NCI-H2196 (cell line): ENCODE data around the gene GALNT6.
"Not testable (repeated sequence)": the region's sequence is repeated elsewhere in the genome, so short reads cannot be mapped to it uniquely, and the experiment has no call there.

Experiments
- DNase-seq: peaks from one replicate; lab custom pipeline; 2025; ENCODE audit not compliant: unreplicated experiment; lab: John Stamatoyannopoulos, UW

GALNT6 gene

DNA sequence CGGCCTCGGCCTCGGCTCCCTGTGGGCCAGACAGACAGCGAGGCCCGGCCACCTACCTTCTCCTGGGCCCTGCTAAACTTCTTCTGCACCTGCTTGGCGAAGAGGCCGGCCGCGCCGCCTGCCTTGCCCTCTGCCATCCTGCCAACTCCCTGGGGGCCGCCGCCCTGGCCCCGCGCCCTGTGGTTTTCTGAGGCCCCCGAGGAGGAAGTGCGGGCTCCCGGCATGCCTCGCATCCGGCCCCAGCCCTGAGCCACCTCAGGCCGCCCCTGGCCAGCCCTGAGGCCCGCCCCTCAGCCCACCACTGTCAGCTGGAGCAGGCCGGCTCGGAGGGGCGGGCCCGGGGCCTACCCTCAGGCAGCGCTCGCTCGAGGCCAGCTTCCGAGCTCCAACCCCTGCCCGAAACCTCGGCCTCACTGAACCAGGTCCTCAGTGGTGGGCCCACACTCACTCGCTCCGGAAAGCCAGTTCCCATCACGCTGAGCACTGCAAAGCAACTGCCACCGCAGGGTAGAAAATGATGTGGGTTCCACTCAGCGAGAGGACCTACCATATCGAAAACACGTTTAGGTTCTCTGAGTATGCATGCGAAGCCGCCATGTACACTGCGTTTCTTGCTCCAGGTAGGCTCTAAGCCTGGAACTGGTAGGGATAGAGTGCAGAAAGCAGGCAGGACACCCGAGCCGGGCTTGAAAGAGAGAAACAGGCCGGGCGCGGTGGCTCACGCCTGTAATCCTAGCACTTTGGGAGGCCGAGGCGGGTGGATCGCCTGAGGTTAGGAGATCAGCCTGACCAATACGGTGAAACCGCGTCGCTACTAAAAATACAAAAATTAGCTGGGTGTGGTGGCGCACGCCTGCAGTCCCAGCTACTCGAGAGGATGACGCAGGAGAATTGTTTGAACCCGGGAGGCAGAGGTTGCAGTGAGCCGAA is 67.0 kb downstream of the GALNT6 start, which contains the start of gene BIN2:
TSS of gene BIN2 (minus strand) at position 209 of the 930 bp plus-strand sequence. CDS start at position 137, 72 bp downstream.
- no peak for DNase-seq

DNA sequence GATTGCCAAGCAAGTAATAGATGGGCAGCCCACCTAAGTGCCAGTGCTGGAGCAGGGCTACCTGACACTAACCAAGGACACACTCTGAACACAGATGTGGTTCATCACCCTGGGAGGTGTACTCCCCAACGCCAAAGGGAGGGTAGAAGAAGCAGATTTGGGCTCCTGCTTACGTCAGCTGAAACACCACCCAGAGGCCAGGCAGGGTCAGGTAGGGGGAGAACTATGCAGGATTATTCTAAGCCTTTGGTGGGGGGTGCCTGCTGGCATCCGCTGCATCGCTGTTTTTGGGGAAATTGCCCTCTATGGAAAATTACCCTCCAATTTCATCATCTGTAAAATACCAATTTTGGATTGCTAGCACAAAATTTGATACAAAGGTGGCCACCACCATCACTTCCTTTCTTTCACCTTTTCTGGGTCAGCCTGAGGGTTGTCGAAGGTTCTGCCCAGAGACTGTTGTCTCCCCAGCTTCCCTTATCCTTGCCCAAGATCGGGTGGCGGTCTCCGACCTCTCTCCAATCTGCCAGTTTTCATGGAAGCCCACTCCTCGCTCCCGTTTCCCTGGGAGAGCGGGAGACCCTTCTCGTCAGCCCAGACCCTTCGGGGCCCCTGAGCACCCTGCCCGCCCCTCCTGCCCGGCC is 67.8 kb downstream of the GALNT6 start:
- DNase-seq: no peak

DNA sequence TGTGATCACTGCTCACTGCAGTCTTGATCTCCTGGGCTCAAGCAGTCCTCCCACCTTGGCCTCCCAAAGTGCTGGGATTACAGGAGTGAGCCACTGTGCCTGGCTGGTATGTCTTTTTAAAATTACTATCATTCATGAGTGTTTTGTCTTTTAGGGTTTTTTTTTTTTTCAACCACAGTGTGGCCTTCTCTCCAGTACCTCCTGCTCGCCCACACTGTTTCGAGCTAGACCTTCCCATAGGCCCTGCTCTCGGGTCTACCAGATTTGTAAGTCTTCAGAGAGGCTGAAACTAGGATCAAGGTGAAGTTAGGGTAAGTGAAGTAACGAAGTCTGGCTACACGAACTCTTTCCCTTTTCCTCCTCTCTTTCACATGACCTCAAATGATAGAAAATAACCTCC is 68.8 kb downstream of the GALNT6 start:
- DNase-seq: no peak

DNA sequence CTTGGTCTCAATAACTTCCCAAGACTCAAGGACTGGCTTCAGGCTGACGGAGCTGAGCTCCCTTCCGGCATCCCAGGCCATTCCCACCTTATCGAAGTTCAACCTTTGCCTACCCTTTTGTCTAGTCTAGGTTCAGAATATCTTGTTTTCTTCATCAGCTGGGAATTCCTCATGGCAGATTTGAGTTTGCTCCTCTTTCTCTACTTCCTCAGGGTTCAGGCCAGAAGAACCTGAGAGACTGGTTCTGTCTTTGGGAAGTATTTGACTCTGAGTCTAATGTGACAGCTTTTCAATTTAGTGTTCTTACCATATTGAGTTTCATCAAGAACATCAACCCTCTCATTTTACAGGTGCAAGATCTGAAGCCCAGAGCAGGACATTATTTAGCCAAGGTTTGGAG is 69.3 kb downstream of the GALNT6 start:
- no peak for DNase-seq

DNA sequence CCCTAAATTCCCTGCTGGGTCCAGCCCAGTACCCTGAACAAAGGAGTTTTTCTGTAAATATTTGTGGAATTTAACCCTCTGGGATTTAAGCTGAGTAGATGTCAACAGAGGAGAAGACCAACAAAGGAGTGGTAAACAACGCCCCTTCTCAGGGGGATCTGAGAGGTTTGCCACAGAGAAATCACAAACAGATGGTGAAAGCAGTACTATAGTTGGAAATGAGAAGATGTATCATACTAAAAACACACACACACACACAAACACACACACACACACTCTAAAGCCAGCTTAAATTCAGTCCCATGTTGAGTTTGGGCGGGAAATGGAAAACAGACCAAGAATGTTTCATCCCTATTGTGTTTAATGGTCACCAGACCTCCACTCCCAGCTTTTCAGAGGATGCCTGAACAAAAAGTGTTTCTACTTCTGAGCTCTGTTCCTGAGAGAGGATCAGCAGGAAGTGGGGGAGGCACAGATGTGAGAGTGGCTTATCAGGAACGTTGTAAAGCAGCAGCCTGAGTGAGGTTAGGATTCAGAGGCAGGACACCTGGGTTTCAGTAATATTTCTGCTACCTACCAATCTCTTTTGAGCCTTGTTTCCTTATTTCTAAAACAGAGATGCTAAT is 70.4 kb downstream of the GALNT6 start:
- DNase-seq: no peak

DNA sequence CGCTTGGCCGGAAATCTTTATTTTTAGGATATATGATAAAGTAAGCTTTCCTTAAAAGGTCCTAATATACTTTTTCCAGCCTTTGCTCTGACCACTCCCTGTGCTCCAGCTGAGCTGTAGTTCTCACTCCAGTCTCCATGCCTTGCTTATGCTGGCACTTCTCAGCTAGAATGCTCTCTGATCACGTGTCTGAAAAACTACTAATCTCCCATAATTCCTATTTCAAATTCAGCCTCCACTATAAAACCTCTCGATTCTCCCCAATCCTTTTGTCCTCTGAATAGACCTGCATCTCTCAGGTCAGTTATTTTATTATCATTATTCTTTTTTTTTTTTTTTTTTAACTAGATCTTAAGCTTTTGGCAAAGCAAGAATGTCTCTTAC is 70.9 kb downstream of the GALNT6 start:
- no peak for DNase-seq

DNA sequence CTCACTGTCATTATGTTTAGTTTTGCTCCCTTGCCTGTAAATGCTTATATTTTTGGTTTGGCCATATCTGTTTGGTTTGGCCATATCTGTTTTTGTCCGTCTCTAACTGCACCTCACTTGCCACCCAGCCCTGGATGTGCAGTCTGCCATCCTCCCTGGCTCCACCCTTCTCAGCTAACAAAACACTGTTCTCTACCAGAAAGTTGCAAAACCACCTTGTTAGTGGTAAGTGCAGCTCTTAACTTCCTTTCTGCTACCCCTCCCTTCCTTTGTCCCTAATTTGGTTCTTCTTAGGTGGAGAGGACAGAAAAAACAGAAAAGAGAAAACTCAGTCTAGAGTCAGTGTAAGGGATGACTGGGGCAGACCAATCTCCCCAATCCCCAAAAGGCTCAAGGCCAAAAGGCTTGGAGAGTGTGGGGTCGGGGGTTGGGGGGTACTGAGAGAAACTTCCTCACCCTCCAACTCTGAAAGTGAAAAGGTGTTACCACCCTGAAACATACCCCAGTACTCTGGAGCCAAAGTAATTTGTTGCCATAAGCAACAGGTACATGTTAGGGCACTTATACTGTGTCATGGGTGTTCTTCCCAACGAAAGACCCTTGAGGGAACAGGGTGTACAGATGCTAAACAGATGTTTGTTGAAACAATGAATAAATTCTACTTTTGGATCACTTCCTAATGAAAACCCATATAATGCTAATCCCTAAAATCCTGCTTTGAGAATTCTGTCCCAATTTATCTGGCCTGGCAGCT is 72.2 kb downstream of the GALNT6 start:
- no peak for DNase-seq

DNA sequence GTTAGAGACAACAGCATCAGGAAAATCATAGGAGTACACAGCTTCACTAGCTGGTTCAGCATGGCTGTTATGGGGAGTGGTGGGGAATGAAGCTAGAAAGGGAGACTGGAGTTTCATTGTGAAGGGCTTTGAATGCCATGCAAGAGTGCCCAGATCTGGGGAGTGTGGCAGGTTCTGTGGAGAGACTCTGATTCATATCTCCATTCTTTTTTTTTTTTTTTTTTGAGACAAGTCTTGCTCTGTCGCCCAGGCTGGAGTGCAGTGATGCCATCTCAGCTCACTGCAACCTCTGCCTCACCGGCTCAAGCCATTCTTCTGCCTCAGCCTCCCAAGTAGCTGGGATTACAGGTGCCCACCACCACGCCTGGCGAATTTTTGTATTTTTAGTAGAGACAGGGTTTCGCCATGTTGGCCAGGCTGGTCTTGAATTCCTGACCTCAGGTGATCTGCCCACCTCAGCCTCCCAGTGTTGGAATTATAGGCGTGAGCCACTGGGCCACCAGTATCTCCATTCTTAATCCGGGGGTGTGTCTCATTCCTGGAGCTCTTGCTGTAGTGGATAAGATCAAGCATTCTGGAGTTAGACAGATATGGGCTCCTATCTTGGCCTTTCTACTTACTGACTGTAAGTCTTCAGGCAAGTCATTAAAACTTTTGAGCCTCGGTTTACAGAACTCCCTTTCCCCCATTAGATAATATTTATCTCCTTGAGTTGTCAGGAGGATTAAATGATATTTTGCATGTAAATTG is 73.0 kb downstream of the GALNT6 start:
- not testable (repeated sequence) for DNase-seq

DNA sequence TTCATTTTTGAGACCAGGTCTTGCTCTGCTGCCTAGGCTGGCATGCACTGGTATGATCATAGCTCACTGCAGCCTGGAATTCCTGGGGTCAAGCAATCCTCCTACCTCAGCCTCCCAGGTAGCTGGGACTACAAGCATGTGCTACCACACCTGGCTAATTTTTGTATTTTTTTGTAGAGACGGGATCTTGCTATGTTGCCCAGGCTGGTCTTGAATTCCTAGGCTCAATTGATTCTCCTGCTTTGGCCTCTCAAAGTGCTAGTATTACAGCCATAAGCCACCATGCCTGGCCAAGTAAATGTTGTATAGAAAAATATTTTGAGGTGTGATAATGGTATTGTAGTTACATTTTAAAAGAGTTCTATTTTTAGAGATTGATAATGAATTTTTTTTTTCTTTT is 79.8 kb downstream of the GALNT6 start:
- DNase-seq: no peak

DNA sequence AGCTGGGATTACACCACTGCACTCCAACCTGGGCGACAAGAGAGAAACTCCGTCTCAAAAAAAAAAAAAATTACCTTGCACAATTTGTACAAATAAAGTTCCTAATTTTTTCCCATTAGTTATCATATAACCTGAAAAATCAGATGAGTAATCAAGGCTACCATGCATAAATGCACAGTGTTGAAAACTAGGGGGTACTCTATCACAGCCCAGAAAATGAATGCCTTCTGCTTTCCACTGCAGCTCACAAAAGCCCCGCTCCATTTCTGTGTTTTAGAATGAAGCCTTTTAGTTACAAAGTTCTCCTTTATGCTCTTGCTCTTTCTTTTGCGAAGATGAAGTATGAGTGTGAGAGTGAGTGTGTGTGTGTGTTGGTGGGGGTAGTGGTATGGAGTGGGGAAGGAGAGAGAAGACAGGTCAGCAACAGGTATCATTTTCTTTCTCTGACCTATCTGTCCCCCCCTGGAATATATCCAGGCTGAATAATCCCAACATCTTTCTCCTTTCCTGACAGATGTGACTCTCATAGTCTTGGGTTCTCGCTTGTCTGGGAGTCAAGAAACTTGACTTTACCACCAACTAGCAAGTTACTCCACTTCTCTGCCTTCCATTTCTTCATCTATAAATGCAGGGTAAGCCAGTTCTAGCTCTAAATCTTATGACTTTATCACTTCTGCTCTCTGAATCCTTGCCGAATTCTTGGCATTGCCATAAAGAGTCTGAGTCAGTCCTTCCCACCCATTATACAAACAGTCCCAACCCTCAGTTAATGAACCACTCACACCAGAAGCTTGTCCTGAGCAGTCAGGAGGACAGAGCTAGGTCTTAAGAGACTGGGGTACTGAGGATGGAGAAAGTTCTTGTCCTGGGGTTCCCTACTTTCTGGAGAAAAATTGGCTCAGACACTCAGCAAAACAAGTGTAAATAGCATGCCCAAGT is 83.3 kb downstream of the GALNT6 start:
- DNase-seq: no peak

DNA sequence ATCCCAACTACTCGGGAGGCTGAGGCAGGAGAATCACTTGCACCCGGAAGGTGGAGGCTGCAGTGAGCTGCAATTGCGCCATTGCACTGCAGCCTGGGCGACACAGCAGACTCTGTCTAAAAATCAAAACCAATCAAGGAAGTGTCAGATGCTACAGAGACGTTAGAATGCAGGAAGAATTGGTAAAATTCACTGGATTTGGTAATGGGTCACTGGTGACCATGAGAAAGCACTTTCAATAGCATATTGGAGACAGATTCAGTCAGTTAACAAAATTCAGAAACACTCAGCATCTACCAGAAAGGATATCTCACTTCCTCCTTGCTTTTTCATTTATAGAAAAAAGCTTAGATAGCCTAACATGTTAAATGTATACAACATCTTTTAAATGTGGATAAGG is 84.7 kb downstream of the GALNT6 start:
- DNase-seq: no peak
